SK-N-SH (cell line): ENCODE data around the gene FRY. TPM values are rescaled to one million over a fixed set of nuclear protein-coding genes. Genes with fewer than 3 reads are reported as not detected.

ENCODE experiments used
- CTCF ChIA-PET: fragments of 300-600, 350-600 bp; formaldehyde crosslinking; extraction: SDS; loops from one replicate; lab custom pipeline; 2021; lab: Yijun Ruan, JAX
- POLR2A ChIA-PET: fragments of 350-600 bp; sonication (Branson Sonifier 250); formaldehyde crosslinking; extraction: SDS; loops from one replicate; lab custom pipeline; 2020; ENCODE audit warnings: antibody characterized with exemption, inconsistent platforms; lab: Yijun Ruan, JAX
- DNase-seq: peaks from one replicate; pipeline ENCODE4 v3.0.0; 2012
- H2AFZ ChIP-seq: fragments of 200-600 bp; sonication (generic); 2 replicates; pipeline ENCODE4 v1.8.1; 2016; ENCODE audit warnings: antibody characterized with exemption, mild to moderate bottlenecking, low read depth
- H3F3A ChIP-seq: fragments of 200-600 bp; sonication (generic); replicated peaks from 2 replicates; pipeline ENCODE3; 2016; ENCODE audit warnings: antibody characterized with exemption, mild to moderate bottlenecking; ENCODE audit not compliant: insufficient read depth
- H3K27ac ChIP-seq, 2 experiments: fragments of 200-500 bp in 1 of 2; fragments of 200-600 bp in 1 of 2; sonication (Bioruptor generic) in 1 of 2; sonication (generic), shearing (Covaris generic) in 1 of 2; 2 replicates each; pipeline versions ENCODE4 v1.5.1 to v1.6.1; 2014 to 2016; ENCODE audit warnings: low read depth in 2 of 2, inconsistent platforms in 1 of 2, low read length in 1 of 2, mild to moderate bottlenecking in 1 of 2, mixed read lengths in 1 of 2
- H3K27me3 ChIP-seq: fragments of 200-600 bp; sonication (generic), shearing (Covaris generic); 2 replicates; pipeline ENCODE4 v1.6.1; 2016; ENCODE audit warnings: mixed run types; ENCODE audit not compliant: insufficient read depth
- H3K36me3 ChIP-seq, 2 experiments: fragments of 200-500 bp in 1 of 2; fragments of 200-600 bp in 1 of 2; sonication (Bioruptor generic) in 1 of 2; sonication (generic) in 1 of 2; replicated peaks in 1 of 2; 2 replicates each; pipeline versions ENCODE3 to v1.5.1; 2014 to 2016; ENCODE audit warnings: low read length in 1 of 2, mild to moderate bottlenecking in 1 of 2; ENCODE audit not compliant: insufficient read depth in 2 of 2, control insufficient read depth in 1 of 2
- H3K4me1 ChIP-seq, 2 experiments: fragments of 200-500 bp in 1 of 2; fragments of 200-600 bp in 1 of 2; sonication (Bioruptor generic) in 1 of 2; sonication (generic), shearing (Covaris generic) in 1 of 2; 2 replicates each; pipeline versions ENCODE4 v1.5.1 to v1.6.1; 2014 to 2016; ENCODE audit warnings: low read depth in 1 of 2, low read length in 1 of 2, mixed run types in 1 of 2; ENCODE audit not compliant: insufficient read depth in 2 of 2, control insufficient read depth in 1 of 2
- H3K4me2 ChIP-seq: fragments of 200-600 bp; sonication (generic), shearing (Covaris generic); 2 replicates; pipeline ENCODE4 v1.6.1; 2017; ENCODE audit warnings: mixed run types
- H3K4me3 ChIP-seq, 2 experiments: fragments of 200-500 bp in 1 of 2; fragments of 200-600 bp in 1 of 2; sonication (Bioruptor generic) in 1 of 2; sonication (generic), shearing (Covaris generic) in 1 of 2; 2 replicates each; pipeline versions ENCODE4 v1.5.1 to v1.8.1; 2014 to 2016; ENCODE audit warnings: low read depth in 2 of 2, inconsistent platforms in 1 of 2, low read length in 1 of 2, mild to moderate bottlenecking in 1 of 2, mixed read lengths in 1 of 2, moderate library complexity in 1 of 2
- H3K79me2 ChIP-seq: fragments of 200-600 bp; sonication (generic); 2 replicates; pipeline ENCODE4 v1.8.1; 2017; ENCODE audit warnings: mild to moderate bottlenecking; ENCODE audit not compliant: insufficient read depth
- H3K9ac ChIP-seq: fragments of 200-600 bp; sonication (generic); 2 replicates; pipeline ENCODE4 v1.6.1; 2017; ENCODE audit warnings: mixed run types
- H3K9me2 ChIP-seq: fragments of 200-600 bp; sonication (generic); 2 replicates; pipeline ENCODE4 v1.6.1; 2017; ENCODE audit warnings: mixed run types
- H3K9me3 ChIP-seq: fragments of 200-600 bp; sonication (generic); 2 replicates; pipeline ENCODE4 v1.6.1; 2017; ENCODE audit warnings: mixed run types, mild to moderate bottlenecking, moderate library complexity
- H4K20me1 ChIP-seq: fragments of 200-600 bp; sonication (generic); 2 replicates; pipeline ENCODE4 v1.6.1; 2017; ENCODE audit warnings: mild to moderate bottlenecking, mixed run types; ENCODE audit not compliant: insufficient read depth
- CHD2 ChIP-seq: fragments of 150-350 bp; IDR thresholded peaks from 2 replicates; pipeline ENCODE4 v1.6.1; 2018; ENCODE audit warnings: low read length; ENCODE audit not compliant: partially characterized antibody
- CTCF ChIP-seq: fragments of 200-600 bp; sonication (generic); IDR thresholded peaks from 2 replicates; pipeline ENCODE4 v1.6.1; 2017; ENCODE audit warnings: antibody characterized with exemption, mild to moderate bottlenecking, moderate library complexity
- EZH2phosphoT487 ChIP-seq: fragments of 200-600 bp; sonication (generic); IDR thresholded peaks from 2 replicates; pipeline ENCODE4 v1.6.1; 2017; ENCODE audit warnings: low read depth, mixed run types, mild to moderate bottlenecking, antibody characterized with exemption, moderate library complexity, borderline replicate concordance
- FOSL2 ChIP-seq: IDR thresholded peaks from 2 replicates; pipeline ENCODE4 v1.4.0; 2012; ENCODE audit warnings: low read depth, mild to moderate bottlenecking, moderate library complexity, borderline replicate concordance
- FOXJ3 ChIP-seq: sonication (generic); formaldehyde crosslinking; IDR thresholded peaks from 2 replicates; pipeline ENCODE4 v1.5.1; 2020; ENCODE audit warnings: mild to moderate bottlenecking, missing genetic modification reagents
- GATA2 ChIP-seq: sonication (generic); formaldehyde crosslinking; IDR thresholded peaks from 2 replicates; pipeline ENCODE4 v1.5.0; 2020; ENCODE audit warnings: mild to moderate bottlenecking, missing genetic modification reagents
- IRF3 ChIP-seq: fragments of 150-350 bp; IDR thresholded peaks from 2 replicates; pipeline ENCODE4 v1.6.1; 2016; ENCODE audit warnings: mild to moderate bottlenecking, low read depth, low read length
- JUND ChIP-seq: IDR thresholded peaks from 2 replicates; pipeline ENCODE4 v1.4.0; 2012
- NFIC ChIP-seq: IDR thresholded peaks from 2 replicates; pipeline ENCODE4 v1.4.0; 2012; ENCODE audit warnings: borderline replicate concordance
- NRF1 ChIP-seq: IDR thresholded peaks from 2 replicates; pipeline ENCODE4 v1.6.1; 2012; ENCODE audit warnings: low read depth, mild to moderate bottlenecking, low read length
- POLR2AphosphoS5 ChIP-seq: IDR thresholded peaks from 2 replicates; pipeline ENCODE4 v1.6.1; 2012; ENCODE audit warnings: low read depth, low read length
- RAD21 ChIP-seq: IDR thresholded peaks from 2 replicates; pipeline ENCODE4 v1.6.1; 2012; ENCODE audit warnings: mild to moderate bottlenecking, low read length
- RCOR1 ChIP-seq: fragments of 150-350 bp; IDR thresholded peaks from 2 replicates; pipeline ENCODE4 v1.6.1; 2017; ENCODE audit warnings: antibody characterized with exemption, low read length
- RFX5 ChIP-seq: IDR thresholded peaks from 2 replicates; pipeline ENCODE4 v1.6.1; 2012; ENCODE audit warnings: mild to moderate bottlenecking, improper control_type of control experiment, low read length
- SMC3 ChIP-seq: IDR thresholded peaks from 2 replicates; pipeline ENCODE4 v1.6.1; 2012; ENCODE audit warnings: low read depth, low read length, improper control_type of control experiment
- TCF12 ChIP-seq: IDR thresholded peaks from 2 replicates; pipeline ENCODE4 v1.4.0; 2012
- USF1 ChIP-seq: IDR thresholded peaks from 2 replicates; pipeline ENCODE4 v1.4.0; 2012; ENCODE audit warnings: low read depth, borderline replicate concordance
- USF2 ChIP-seq: fragments of 150-350 bp; IDR thresholded peaks from 2 replicates; pipeline ENCODE4 v1.6.1; 2017; ENCODE audit warnings: antibody characterized with exemption, low read length, low read depth, borderline replicate concordance
- YY1 ChIP-seq: IDR thresholded peaks from 2 replicates; pipeline ENCODE4 v1.4.0; 2012; ENCODE audit warnings: low read depth, mild to moderate bottlenecking
- ZBTB33 ChIP-seq: IDR thresholded peaks from 2 replicates; pipeline ENCODE4 v1.4.0; 2012; ENCODE audit warnings: low read depth, borderline replicate concordance
- WGBS: methylation state at CpG from one replicate; pipeline ENCODE4 v1.1.6; 2017; ENCODE audit warnings: low lambda C conversion rate; 5-methylcytosine and 5-hydroxymethylcytosine counted together
- polyA plus RNA-seq, 3 experiments: library from polyadenylated mRNA; depleted of rRNA; stranded (reverse); fragments of >200 nt; gene quantifications; 2 replicates each; pipeline ENCODE4 v1.2.3, GENCODE V29; 2012

Gene FRY
- polyA plus RNA-seq, 1 of the 3 experiments (the other 2 are of a cell fraction) = 1.4 TPM

- no peaks in the 10 kb centered on the region for H3K79me2 ChIP-seq
- H3K9me3 ChIP-seq = no peaks in the 10 kb centered on the region
- no peaks in the 10 kb centered on the region for H4K20me1 ChIP-seq
- H3K4me1 ChIP-seq = no peaks in the 10 kb centered on the region
- no peak overlapping the region for H3K27ac ChIP-seq
- ChIA-PET CTCF (no interaction called here), POLR2A (no interaction called here)
- no peaks in the 10 kb centered on the region for H3K9me2 ChIP-seq
- H2AFZ ChIP-seq = no peak overlapping the region
- H3K36me3 ChIP-seq = peaks cover 0 to 3% of the 10 kb centered on the region in 2 experiments
- no peak overlapping the region for H3K4me2 ChIP-seq
- 0% methylated on average over 1 of the region's 1 CpG for WGBS
- H3K9ac ChIP-seq = no peak overlapping the region
- no peak for DNase-seq
- no peaks in the 10 kb centered on the region for H3F3A ChIP-seq
- no peaks in the 10 kb centered on the region for H3K27me3 ChIP-seq
- TF ChIP-seq RCOR1 = no peak
- no peak for TF ChIP-seq CTCF
- TF ChIP-seq SMC3 = no peak
- no peak for TF ChIP-seq RFX5
- no peak for TF ChIP-seq NFIC
- TF ChIP-seq USF2 = no peak
- no peak for TF ChIP-seq JUND
- TF ChIP-seq FOXJ3 (CRISPR knock-in tag) = no peak
- TF ChIP-seq CHD2 = no peak
- TF ChIP-seq ZBTB33 = no peak
- TF ChIP-seq IRF3 = no peak
- no peak for TF ChIP-seq POLR2AphosphoS5
- TF ChIP-seq GATA2 (CRISPR knock-in tag) = no peak
- TF ChIP-seq USF1 = no peak
- no peak for TF ChIP-seq RAD21
- TF ChIP-seq YY1 = no peak
- no peak for TF ChIP-seq TCF12
- no peak for TF ChIP-seq NRF1
- no peak for TF ChIP-seq EZH2phosphoT487
- no peak for TF ChIP-seq FOSL2
- no peak overlapping the region for H3K4me3 ChIP-seq
Measured at GRCh38 chr13:32277839-32278238, 246.3 kb downstream of the FRY start.
